Activated naive CD4-positive, alpha-beta T cell treated with anti-CD3 and anti-CD28 coated beads, Interleukin-2, amount 50 U/mL, for 72 hours (primary cell): Measurements from ENCODE around the gene SLC6A13. TPM values are rescaled to one million over a fixed set of nuclear protein-coding genes. Genes with fewer than 3 reads are reported as not detected.
A peak's percentile ranks its signal among the peaks of the same experiment; 100 is the strongest.

Source experiments
- ATAC-seq, 2 donors: fragments of 150-1000 bp; cut with Tn5 transposase; 2 replicates each; pipeline ENCODE4 v1.10.0; 2021; ENCODE audit warnings: mild to moderate bottlenecking in 2 of 2, moderate library complexity in 2 of 2
- DNase-seq, 2 donors: peaks; one replicate each; pipeline ENCODE4 v3.0.0; 2021 to 2022; ENCODE audit warnings: low spot score in 2 of 2
- H3K27ac Mint-ChIP-seq, 2 donors: one replicate each; pipeline ENCODE4 v1.8.0; 2022; ENCODE audit warnings: mild to moderate bottlenecking in 2 of 2, mixed read lengths in 2 of 2
- H3K36me3 Mint-ChIP-seq, 2 donors: one replicate each; pipeline ENCODE4 v1.8.0; 2022; ENCODE audit warnings: mixed read lengths in 2 of 2
- H3K9me3 Mint-ChIP-seq, 2 donors: one replicate each; pipeline ENCODE4 v1.8.0; 2022; ENCODE audit warnings: mixed read lengths in 2 of 2
- total RNA-seq, 2 donors: library from RNA; stranded (reverse); gene quantifications; one replicate each; pipeline ENCODE4 v1.2.3, GENCODE V29; 2022

The SLC6A13 gene
- total RNA-seq, 2 donors from 2014 or later, result not detected

GRCh38 chr12:213527-213932 lies 49.1 kb downstream of the SLC6A13 start:
- ATAC-seq (no peak), DNase-seq (no peak)
- Mint-ChIP-seq H3K27ac (no peak overlapping the region), H3K36me3 (no peaks in the 10 kb centered on the region), H3K9me3 (no peaks in the 10 kb centered on the region)

GRCh38 chr12:212715-213526 lies 49.7 kb downstream of the SLC6A13 start:
- Mint-ChIP-seq H3K9me3 (no peaks in the 10 kb centered on the region), H3K36me3 (no peaks in the 10 kb centered on the region), H3K27ac (no peak overlapping the region)
- ATAC-seq (no peak), DNase-seq (no peak)

DNA sequence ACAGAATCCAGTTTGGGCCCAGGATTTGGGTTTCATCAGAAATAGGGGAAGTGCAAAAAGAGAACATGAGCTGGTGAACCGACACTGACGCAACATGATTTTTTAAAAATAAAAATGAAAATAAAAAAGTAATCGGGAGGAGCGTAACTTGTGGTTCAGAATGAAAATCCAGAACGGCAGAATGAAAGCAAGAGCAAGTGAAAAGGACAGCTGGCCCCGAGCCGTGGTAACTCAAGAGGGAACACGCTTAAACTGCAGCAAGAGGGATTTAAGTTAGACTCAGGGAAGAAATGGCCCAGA lies 50.3 kb downstream of the SLC6A13 start:
- Mint-ChIP-seq H3K36me3 (no peaks in the 10 kb centered on the region), H3K27ac (peak overlapping the region in 1 of 2 donors; percentile 69), H3K9me3 (no peaks in the 10 kb centered on the region)
- DNase-seq, result no peak
- ATAC-seq, result no peak

DNA sequence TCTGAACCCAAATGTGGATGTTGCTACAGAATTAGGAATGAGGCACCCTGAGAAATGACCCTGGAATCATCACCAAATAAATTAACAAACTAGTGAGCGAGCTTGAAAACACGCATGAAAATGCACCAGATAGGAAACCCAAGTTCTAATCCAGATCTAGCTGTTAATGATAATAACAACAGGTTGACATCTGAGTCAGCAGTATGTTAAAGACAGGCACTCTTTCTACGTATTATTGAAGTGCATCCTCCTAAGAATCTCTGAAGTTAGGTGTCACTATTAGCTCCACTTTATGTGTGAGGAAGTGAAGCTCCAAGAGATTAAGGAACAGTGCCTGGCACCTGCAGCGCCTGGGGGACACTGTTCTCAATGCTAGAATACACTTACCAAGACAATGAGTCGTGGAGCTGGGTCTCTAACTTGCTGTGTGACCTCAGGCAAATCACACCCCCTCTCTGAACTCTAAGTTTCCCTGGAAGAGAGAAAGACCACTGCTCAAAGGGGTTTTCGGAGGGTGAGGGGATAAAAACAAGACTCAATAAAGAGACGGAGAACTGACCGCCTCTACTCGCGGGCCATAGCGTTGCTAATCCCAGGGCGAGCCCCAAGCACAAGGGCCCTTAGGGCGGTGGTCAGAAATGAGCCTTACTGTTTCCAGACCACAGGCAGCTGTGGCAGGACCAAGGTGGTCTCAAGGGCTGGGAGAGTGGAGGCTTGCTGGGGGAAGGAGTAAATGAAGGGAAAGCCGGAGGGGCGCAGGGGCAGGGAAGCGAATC lies 50.8 kb downstream of the SLC6A13 start:
- DNase-seq (no peak), ATAC-seq (no peak)
- Mint-ChIP-seq H3K36me3 (no peaks in the 10 kb centered on the region), H3K27ac (peak overlapping the region in 1 of 2 donors; percentile 69), H3K9me3 (no peaks in the 10 kb centered on the region)

- ATAC-seq (no peak), DNase-seq (no peak)
- H3K9me3 Mint-ChIP-seq, result no peaks in the 10 kb centered on the region
- peak overlapping the region in 1 of 2 donors; percentile 17 for H3K27ac Mint-ChIP-seq
- H3K36me3 Mint-ChIP-seq, result no peaks in the 10 kb centered on the region
Measured at GRCh38 chr12:211142-211465, 51.5 kb downstream of the SLC6A13 start.

GRCh38 chr12:210277-211141 lies 52.1 kb downstream of the SLC6A13 start:
- DNase-seq (no peak), ATAC-seq (no peak)
- Mint-ChIP-seq H3K27ac (peak overlapping the region in 1 of 2 donors; percentile 73), H3K36me3 (no peaks in the 10 kb centered on the region), H3K9me3 (no peaks in the 10 kb centered on the region)

DNA sequence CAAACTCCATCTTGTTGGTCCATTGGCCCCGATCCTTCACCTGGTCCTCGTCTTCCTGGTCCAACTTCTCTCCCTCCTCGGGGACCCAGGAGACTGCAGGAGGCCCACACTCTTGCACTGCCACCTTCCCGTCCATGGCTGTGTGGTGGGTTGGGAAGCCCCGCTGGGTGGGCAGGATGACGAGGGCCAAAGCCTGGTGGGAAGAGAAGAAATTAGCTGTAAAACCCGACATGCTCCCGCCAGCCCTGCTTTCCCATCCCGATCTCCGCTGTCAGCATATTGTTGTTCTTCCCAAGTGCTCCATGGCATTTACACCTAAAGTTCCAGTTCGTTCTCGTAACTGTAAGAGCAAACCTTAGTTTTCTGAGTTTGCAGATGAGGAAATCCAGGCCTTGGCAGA lies 52.8 kb downstream of the SLC6A13 start:
- no peaks in the 10 kb centered on the region for H3K36me3 Mint-ChIP-seq
- no peak for ATAC-seq
- DNase-seq, result no peak
- no peaks in the 10 kb centered on the region for H3K9me3 Mint-ChIP-seq
- H3K27ac Mint-ChIP-seq, result no peak overlapping the region

DNA sequence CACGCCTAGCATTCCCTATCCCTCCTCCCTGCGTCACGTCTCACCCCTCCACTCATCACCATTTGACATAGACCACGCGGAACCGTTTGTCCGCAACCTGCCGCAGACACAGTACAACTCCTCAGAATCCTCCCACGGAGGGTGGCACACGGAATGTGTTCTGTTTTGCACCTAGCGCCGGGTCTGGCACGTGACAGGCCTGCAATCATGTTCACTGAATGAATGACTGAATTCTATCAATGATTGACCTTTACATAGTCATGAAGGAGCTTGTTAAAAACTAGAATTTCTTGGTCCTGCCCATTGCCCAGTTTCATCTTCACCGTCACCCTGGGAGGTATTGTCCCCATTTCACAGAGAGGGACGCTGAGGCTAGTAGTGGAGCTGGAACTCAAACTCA lies 53.4 kb downstream of the SLC6A13 start:
- Mint-ChIP-seq H3K36me3 (no peaks in the 10 kb centered on the region), H3K9me3 (no peaks in the 10 kb centered on the region), H3K27ac (no peak overlapping the region)
- DNase-seq (no peak), ATAC-seq (no peak)

- DNase-seq (no peak), ATAC-seq (no peak)
- Mint-ChIP-seq H3K9me3 (no peaks in the 10 kb centered on the region), H3K36me3 (no peaks in the 10 kb centered on the region), H3K27ac (no peak overlapping the region)
Measured at GRCh38 chr12:208813-209212, 53.8 kb downstream of the SLC6A13 start.

- Mint-ChIP-seq H3K27ac (no peak overlapping the region), H3K9me3 (no peaks in the 10 kb centered on the region), H3K36me3 (no peaks in the 10 kb centered on the region)
- DNase-seq (no peak), ATAC-seq (no peak)
Measured at GRCh38 chr12:207804-208203, 54.8 kb downstream of the SLC6A13 start.

DNA sequence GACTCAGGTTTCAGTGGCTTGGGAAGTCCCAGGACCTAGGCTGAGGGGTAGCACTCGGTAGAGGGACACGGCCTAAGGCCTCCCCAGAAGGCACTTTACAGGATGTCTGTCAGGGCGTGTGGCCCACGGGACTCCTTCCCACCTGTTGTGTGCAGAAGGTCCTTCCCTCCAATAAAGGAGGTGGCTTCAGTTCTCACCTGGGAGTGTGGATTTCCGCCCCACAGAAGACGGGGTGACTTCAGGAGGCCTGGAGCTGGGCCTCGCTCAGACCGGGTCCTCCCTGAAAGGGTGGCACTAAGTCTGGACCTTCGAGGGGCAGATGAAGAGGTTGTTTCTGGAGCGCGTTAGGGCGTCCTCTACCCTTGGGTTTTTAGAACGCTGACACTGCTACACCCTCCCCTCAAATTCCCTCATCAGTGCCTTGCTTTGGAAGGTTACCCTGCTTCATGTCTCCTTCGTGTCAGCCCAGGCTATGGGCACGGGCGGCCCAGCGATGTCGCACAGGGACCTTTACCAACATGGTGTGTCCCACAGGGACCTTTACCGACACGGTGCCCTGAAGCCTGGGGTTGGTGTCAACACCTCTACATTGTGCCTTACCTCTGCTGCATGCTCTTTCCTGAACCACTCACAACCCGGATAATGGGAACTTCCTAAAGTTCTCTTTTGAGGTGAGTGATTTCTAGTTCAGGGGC lies 55.7 kb downstream of the SLC6A13 start:
- DNase-seq, result no peak
- Mint-ChIP-seq H3K36me3 (no peaks in the 10 kb centered on the region), H3K27ac (no peak overlapping the region), H3K9me3 (no peaks in the 10 kb centered on the region)
- ATAC-seq, result no peak

- no peak for ATAC-seq
Measured at GRCh38 chr12:205026-205425, 57.6 kb downstream of the SLC6A13 start.

GRCh38 chr12:204261-204678 lies 58.4 kb downstream of the SLC6A13 start:
- ATAC-seq, result no peak
- Mint-ChIP-seq H3K9me3 (no peaks in the 10 kb centered on the region), H3K36me3 (no peaks in the 10 kb centered on the region), H3K27ac (no peak overlapping the region)
- no peak for DNase-seq

More at GRCh38 chr12:205026-205425, 57.6 kb downstream of the SLC6A13 start:
- H3K27ac Mint-ChIP-seq, result no peak overlapping the region
- DNase-seq, result no peak
- no peaks in the 10 kb centered on the region for H3K36me3 Mint-ChIP-seq
- no peaks in the 10 kb centered on the region for H3K9me3 Mint-ChIP-seq

DNA sequence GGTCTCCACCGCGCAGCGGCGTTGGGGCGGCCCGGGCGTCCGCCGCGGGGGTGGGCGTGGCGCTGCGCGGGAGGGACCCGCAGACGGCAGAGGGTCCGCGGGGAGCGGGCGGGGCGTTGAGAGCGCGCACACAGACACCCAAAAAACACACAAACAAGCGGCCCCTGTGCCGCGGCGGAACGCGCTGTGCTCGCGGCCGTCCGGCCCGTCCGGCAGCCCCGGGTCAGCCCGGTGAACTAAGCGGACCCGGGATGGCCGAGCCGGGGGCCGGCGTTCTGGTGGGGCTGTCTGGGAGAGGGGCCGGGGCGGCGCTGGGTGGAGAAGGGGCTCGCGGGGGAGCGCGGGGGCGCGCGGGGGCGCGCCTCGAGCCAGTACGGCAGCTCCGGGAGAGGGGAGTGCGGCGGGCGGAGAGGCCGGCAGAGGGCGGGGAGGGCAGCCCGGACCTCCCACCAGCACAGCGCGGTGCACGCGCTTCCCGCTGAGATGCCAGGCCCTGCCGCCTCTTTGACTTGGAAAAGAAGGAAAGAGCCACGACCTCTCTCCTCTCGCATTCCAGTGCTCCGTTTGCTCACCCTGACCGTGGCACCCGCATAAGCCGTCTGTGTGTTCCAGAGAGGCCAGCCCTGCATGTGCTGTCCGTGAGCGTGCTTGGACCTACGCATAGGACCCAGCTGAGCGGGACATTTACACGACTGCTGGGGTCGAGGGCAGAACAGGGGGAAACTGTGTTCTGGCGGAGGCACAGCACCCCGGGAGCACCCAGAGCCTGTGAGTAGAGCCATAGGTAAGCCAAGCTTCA lies 59.0 kb downstream of the SLC6A13 start:
- DNase-seq (no peak), ATAC-seq (peak in 1 of 2 donors; percentile 51)
- H3K27ac Mint-ChIP-seq, result no peak overlapping the region
- no peaks in the 10 kb centered on the region for H3K36me3 Mint-ChIP-seq
- no peaks in the 10 kb centered on the region for H3K9me3 Mint-ChIP-seq

DNA sequence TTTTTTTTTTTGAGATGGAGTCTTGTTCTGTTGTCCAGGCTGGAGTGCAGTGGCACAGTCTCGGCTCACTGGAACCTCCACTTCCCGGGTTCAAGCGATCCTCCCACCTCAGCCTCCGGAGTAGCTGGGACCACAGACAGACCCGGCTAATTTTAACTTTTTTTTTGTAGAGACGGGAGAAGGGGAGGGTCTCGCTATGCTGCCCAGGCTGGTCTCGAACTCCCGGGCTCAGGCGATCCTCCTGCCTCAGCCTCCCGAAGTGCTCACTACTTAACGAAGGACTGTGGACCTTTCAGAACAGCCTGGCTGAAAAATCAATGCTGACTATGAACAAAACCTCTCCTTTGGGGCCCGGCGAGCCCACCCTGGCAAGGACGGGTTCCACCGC lies 59.6 kb downstream of the SLC6A13 start:
- ATAC-seq (no peak), DNase-seq (no peak)
- Mint-ChIP-seq H3K9me3 (no peaks in the 10 kb centered on the region), H3K36me3 (no peaks in the 10 kb centered on the region), H3K27ac (no peak overlapping the region)
